ENCODE results near the gene CFAP65.
A peak's percentile ranks its signal among the peaks of the same experiment; 100 is the strongest.

The CFAP65 gene

DNA sequence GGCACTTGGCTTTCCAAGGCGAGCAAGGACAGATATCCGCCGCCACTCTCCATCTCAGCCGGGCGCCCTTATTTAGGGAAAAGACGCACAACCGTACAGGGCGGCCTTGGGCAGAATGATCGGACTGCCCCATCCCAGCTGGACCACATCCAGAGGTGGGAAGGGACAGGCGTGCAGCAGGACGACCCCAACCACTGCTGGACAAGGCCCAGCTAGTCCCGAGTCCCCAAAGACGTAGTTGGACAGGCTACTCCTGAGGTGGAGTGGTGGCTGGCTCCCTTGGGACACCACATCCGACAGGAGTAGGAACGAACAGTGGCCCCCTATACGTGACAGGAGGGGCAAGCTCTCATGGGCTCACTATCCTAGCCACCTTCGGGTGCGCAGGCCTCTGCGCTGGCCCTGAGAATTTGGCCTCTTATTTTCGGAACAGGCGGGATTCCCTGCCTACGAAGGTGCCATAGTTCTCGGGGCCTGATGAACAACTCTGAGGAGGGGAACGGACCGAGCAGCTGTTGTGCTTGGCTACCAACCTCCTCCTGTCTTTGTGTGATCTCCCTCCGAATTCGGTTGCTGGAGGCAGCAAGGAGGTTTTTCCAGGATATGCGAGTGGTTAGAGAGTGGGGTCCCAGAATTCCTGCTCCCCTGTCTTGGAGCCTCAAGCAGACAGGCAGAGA is 58.6 kb downstream of the CFAP65 start:
- DNase-seq (ENCODE audit: low read depth), result no peak
- no peak overlapping the region for H3K4me3 ChIP-seq (replicated peaks; ENCODE audit: low read depth, low read length)

DNA sequence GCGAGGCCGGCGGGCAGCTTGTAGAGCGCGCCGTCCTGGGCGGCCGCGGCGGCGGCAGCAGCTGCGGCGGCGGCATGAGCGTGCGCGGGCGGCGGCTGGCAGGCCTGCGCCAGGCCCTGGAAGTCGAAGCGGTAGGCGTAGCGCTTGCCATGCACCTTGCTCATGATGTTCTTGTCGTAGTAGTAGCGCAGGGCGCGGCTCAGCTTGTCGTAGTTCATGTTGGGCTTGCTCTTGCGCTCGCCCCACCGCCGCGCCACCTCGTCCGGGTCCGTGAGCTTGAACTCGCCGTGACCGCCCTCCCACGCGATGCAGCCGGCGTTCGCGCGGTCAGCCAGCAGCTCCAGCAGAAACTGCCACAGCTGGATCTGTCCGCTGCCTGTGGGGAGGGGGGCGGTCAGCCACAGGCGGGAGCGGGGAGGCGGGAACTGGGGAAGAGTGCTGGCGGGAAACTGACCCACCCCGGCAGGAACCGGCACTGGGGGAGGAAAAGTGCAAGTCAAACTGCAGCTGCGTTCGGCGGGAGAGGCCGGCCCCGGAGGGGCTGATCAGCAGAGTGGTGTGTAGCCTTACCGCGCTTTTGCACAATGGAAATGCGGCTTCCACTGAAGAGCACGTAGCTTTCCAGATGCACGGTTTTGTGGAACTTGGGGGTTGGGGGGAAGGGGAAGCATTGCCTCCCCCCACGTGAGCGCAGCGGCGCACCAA is 59.3 kb downstream of the CFAP65 start:
- no peak overlapping the region for H3K4me3 ChIP-seq (replicated peaks; ENCODE audit: low read depth, low read length)
- DNase-seq (ENCODE audit: low read depth), result peak; percentile 16

More for the DNA sequence above, 58.6 kb downstream of the CFAP65 start:
- TF ChIP-seq CTCF (IDR thresholded peaks at IDR 0.05; ENCODE audit: low read length, missing control alignments), result no peak

DNA sequence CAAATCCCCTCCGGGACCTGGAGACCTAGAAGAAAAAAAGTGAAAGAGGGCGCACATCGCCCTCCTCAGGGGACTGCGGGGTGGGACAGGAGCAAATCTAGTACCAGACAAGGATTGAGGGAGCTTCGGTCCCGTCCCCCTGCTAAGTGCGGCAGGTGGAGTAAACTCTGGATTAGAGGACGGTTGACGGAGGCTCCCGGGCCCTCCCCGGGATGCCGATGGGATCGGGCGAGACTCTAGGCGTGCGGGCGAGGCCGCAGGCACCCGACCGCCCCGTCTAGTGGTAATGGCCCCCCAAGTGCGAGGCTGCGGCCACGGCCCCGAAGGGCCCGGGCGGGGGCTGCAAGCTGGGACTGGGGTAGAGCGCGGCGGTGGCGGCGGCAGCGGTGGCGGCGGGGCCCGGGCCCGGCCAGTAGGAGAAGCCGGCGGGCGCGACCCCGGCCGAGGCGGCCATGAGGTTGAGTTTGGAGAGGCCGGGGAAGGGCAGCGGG is 59.9 kb downstream of the CFAP65 start:
- H3K4me3 ChIP-seq (replicated peaks; ENCODE audit: low read depth, low read length), result no peak overlapping the region
- no peak for DNase-seq (ENCODE audit: low read depth)
- TF ChIP-seq CTCF (IDR thresholded peaks at IDR 0.05; ENCODE audit: low read length, missing control alignments), result no peak

More for the DNA sequence above, 59.3 kb downstream of the CFAP65 start:
- no peak for TF ChIP-seq CTCF (IDR thresholded peaks at IDR 0.05; ENCODE audit: low read length, missing control alignments)

GRCh38 chr2:218980735-218981389 is 60.5 kb downstream of the CFAP65 start:
- TF ChIP-seq CTCF (IDR thresholded peaks at IDR 0.05; ENCODE audit: low read length, missing control alignments), result no peak
- H3K4me3 ChIP-seq (replicated peaks; ENCODE audit: low read depth, low read length), result no peak overlapping the region
- no peak for DNase-seq (ENCODE audit: low read depth)

DNA sequence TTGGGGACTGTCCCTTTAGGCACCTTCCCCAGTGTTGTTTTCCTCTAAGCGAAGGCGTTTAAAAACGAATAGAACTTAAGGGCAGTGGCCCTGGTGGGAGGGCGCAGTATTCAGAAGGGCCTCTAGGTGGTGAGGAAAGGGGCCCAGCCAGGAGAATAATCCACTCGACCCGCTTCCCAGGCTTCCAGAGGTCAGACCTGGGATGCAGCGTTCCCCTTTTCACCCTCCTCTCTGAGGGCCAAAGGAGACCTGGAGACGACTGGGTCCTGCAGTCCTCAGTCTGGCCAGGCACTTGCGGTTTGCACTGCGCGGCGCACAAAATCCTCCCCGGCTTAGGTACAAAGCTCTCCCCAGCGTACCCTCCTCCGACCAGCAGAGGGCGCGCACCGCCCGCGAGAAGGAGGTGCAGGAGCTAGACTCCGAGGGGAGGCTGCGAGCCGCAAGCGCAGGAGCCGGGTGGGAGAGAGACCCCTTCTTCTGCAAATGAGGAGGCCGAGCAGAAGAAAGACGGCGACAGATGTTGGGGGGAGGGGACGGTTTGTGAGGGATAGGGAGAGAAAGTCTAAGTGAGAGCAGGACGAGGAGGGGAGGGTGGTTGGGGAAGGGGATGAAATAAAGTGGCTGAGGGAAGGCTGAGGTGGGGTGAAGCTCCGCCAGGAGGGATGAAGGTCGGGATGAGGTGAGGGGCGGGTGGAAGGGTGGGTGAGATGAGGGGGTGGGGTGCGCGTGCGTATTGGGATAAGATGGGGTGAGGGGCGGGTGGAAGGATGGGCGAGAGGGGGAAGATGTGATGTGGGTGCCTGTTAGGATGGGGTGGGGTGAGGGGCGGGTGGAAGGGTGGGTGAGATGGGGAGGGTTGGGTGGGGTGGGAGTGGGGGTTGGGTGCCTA is 61.2 kb downstream of the CFAP65 start:
- DNase-seq (ENCODE audit: low read depth), result peak; percentile 84
- TF ChIP-seq CTCF (IDR thresholded peaks at IDR 0.05; ENCODE audit: low read length, missing control alignments), result peak; percentile 82
- H3K4me3 ChIP-seq (replicated peaks; ENCODE audit: low read depth, low read length), result peak overlapping the region; percentile 33

DNA sequence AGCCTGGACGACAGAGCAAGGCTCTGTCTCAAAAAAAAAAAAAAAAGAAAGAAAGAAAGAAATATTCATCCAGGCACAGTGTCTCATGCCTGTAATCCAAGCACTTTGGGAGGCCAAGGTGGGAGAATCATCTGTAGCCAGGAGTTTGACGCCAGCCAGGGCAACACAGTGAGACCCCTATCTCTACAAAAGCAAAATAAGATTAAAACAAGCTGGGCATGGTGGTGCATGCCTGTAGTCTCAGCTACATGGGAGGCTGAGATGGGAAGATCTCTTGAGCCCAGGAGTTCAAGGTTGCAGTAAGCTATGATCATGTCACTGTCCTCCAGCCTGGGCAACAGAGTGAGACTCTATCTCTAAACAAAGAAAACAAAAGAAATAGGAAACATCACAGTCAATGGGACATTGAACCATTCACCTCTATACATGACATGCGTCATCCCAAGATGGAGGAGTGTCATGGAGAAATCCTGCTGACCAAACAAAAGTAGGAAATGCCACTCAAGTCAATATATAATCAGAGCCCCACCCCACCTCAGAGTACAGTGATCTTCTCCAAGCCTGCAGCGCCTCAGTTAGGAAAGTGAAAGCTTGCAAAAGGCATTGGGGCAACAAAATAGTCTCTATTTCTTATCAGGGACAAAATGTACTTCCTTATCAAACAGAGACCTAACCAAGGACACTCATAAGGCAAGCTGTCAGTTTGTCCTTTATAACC is 66.1 kb downstream of the CFAP65 start:
- TF ChIP-seq CTCF (IDR thresholded peaks at IDR 0.05; ENCODE audit: low read length, missing control alignments), result no peak
- no peak for DNase-seq (ENCODE audit: low read depth)

More for the DNA sequence above, 66.1 kb downstream of the CFAP65 start:
- no peak overlapping the region for H3K4me3 ChIP-seq (replicated peaks; ENCODE audit: low read depth, low read length)

Data from fibroblast of pulmonary artery (primary cell).